CD4-positive, alpha-beta T cell treated with Interleukin-17A for 4 hours (primary cell): ENCODE data around the gene SMYD3.
"Not testable (repeated sequence)": the region's sequence is repeated elsewhere in the genome, so short reads cannot be mapped to it uniquely, and the experiment has no call there.

ENCODE experiments used
- DNase-seq: peaks from one replicate; pipeline ENCODE4 v3.0.0-alpha.2; 2020; ENCODE audit warnings: mixed read lengths

SMYD3 gene

GRCh38 chr1:245774196-245774595 lies 732.9 kb downstream of the SMYD3 start:
- DNase-seq = no peak

GRCh38 chr1:245773344-245773743 lies 733.7 kb downstream of the SMYD3 start:
- no peak for DNase-seq

- DNase-seq = no peak
Measured at GRCh38 chr1:245772739-245773138, 734.3 kb downstream of the SMYD3 start.

- no peak for DNase-seq
Measured at GRCh38 chr1:245772325-245772724, 734.8 kb downstream of the SMYD3 start.

GRCh38 chr1:245771511-245772281 lies 735.4 kb downstream of the SMYD3 start:
- DNase-seq = no peak

GRCh38 chr1:245770156-245770555 lies 736.9 kb downstream of the SMYD3 start:
- DNase-seq = no peak

- DNase-seq = no peak
Measured at GRCh38 chr1:245768596-245768995, 738.5 kb downstream of the SMYD3 start.

- DNase-seq = no peak
Measured at GRCh38 chr1:245765230-245766000, 741.7 kb downstream of the SMYD3 start.

GRCh38 chr1:245763873-245764331 lies 743.2 kb downstream of the SMYD3 start:
- no peak for DNase-seq

GRCh38 chr1:245762396-245762910 lies 744.6 kb downstream of the SMYD3 start:
- DNase-seq = no peak

GRCh38 chr1:245760301-245760700 lies 746.8 kb downstream of the SMYD3 start:
- no peak for DNase-seq

- no peak for DNase-seq
Measured at GRCh38 chr1:245754463-245754961, 752.6 kb downstream of the SMYD3 start.

- DNase-seq = no peak
Measured at GRCh38 chr1:245753807-245754206, 753.3 kb downstream of the SMYD3 start.

GRCh38 chr1:245752561-245752960 lies 754.5 kb downstream of the SMYD3 start:
- DNase-seq = no peak

- DNase-seq = no peak
Measured at GRCh38 chr1:245751726-245752470, 755.2 kb downstream of the SMYD3 start.

- DNase-seq = no peak
Measured at GRCh38 chr1:245751116-245751515, 756.0 kb downstream of the SMYD3 start.

- DNase-seq = no peak
Measured at GRCh38 chr1:245750261-245750660, 756.8 kb downstream of the SMYD3 start.

GRCh38 chr1:245749053-245749452 lies 758.0 kb downstream of the SMYD3 start:
- DNase-seq = no peak

GRCh38 chr1:245748646-245749045 lies 758.4 kb downstream of the SMYD3 start:
- DNase-seq = no peak

GRCh38 chr1:245748240-245748639 lies 758.8 kb downstream of the SMYD3 start:
- DNase-seq = no peak

GRCh38 chr1:245742896-245743295 lies 764.2 kb downstream of the SMYD3 start:
- no peak for DNase-seq

GRCh38 chr1:245740336-245740735 lies 766.7 kb downstream of the SMYD3 start:
- not testable (repeated sequence) for DNase-seq

GRCh38 chr1:245730801-245731200 lies 776.3 kb downstream of the SMYD3 start:
- no peak for DNase-seq
